LNCaP clone FGC (cell line): Measurements from ENCODE around the gene ELK1.

ENCODE experiments used
- DNase-seq: peaks from one replicate; pipeline ENCODE4 v3.0.0-alpha.2; 2011; ENCODE audit warnings: low read depth
- H3K4me3 ChIP-seq: 2 replicates; pipeline ENCODE4 v1.5.1; 2011; ENCODE audit warnings: mild to moderate bottlenecking, low read depth, low read length, control low read depth
- TF ChIP-seq, protein P1 (sequence below): IDR thresholded peaks from 2 replicates; pipeline ENCODE4 v1.5.1; 2012; ENCODE audit warnings: mild to moderate bottlenecking; ENCODE audit not compliant: control insufficient read depth, insufficient read depth; ENCODE audit errors: extremely low read depth

ELK1 gene

DNA sequence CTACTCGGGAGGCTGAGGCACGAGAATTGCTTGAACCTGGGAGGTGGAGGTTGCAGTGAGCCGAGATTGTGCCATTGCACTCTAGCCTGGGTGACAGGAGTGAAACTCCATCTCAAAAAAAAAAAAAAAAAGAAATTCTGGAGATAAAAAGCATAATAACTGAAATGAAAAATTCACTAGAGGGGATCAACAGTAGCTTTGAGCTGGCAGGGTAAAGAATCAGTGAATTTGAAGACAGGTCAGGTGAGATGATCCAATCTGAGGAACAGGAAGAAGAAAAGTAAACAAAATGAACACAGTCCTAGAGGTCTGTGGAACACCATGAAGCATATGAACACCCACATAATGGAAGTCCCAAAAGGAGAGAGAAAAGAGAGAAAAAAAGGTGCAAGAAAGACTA lies 53.1 kb downstream of the ELK1 start:
- H3K4me3 ChIP-seq = no peak overlapping the region
- TF ChIP-seq, protein P1, sequence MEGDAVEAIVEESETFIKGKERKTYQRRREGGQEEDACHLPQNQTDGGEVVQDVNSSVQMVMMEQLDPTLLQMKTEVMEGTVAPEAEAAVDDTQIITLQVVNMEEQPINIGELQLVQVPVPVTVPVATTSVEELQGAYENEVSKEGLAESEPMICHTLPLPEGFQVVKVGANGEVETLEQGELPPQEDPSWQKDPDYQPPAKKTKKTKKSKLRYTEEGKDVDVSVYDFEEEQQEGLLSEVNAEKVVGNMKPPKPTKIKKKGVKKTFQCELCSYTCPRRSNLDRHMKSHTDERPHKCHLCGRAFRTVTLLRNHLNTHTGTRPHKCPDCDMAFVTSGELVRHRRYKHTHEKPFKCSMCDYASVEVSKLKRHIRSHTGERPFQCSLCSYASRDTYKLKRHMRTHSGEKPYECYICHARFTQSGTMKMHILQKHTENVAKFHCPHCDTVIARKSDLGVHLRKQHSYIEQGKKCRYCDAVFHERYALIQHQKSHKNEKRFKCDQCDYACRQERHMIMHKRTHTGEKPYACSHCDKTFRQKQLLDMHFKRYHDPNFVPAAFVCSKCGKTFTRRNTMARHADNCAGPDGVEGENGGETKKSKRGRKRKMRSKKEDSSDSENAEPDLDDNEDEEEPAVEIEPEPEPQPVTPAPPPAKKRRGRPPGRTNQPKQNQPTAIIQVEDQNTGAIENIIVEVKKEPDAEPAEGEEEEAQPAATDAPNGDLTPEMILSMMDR = no peak
- no peak for DNase-seq

DNA sequence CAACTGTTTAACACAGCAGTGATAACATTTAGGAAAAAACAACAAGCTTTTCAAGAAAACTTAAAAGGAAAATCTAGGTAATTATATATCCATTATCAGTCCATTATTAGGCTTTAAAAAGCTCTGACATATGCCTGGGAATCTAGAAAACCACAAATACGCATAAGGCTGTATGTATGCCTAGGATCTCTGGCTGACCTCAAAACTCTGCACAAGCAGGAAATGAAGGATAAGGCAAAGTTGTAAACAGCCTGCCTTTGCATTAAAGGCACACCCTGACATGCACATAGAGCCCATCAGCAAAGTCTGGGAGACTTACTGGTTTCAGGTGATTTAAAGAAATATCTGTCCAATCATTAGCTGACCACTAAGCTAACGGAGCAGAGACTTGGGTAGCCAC lies 54.1 kb downstream of the ELK1 start:
- no peak for DNase-seq
- H3K4me3 ChIP-seq = no peak overlapping the region
- TF ChIP-seq, protein P1 = no peak

DNA sequence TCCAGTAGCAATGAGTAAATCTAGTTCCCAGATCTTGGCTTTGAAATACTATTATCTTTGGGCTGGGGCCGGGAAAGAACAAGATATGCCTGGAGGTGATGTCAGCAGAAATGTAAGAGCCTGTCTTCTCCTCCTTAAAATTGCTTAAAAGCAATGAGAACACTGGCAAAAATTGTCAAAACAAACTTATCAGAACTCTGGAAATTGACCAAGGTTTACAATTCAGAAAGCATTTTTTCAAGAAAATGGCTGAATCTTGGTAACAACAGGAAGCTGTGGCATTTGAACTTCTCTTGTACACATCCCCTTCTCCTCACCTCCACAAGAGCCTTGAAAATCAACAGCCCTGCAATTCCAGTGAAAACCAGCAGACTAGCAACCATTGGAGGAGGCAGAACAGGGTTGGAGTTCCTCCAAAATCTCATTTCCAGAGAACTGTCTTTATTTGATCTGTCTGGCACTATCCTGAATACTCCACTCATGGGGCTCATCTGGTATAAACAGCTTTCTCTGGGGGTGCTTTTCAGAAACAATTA lies 54.6 kb downstream of the ELK1 start:
- DNase-seq = no peak
- H3K4me3 ChIP-seq = no peak overlapping the region
- TF ChIP-seq, protein P1 = no peak

DNA sequence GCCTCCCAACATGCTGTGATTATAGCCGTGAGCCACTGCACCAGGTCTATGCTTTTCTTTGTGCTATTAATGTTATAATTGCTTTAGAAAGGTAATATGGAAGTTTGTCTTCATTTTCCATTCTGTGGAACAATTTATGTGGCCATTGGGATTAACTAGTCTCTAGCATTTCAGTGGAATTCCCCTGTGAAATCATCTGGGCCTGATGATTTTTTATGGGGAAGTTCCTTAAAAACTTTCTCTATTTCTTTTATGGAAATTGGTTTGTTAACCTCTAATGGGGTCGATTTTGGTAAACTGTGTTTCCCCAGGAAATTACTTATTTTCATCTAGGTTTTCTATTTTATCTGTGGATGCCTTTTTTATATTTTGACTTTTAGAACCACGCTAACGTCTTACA lies 56.8 kb downstream of the ELK1 start:
- DNase-seq = no peak
- H3K4me3 ChIP-seq = no peak overlapping the region
- TF ChIP-seq, protein P1 = no peak

DNA sequence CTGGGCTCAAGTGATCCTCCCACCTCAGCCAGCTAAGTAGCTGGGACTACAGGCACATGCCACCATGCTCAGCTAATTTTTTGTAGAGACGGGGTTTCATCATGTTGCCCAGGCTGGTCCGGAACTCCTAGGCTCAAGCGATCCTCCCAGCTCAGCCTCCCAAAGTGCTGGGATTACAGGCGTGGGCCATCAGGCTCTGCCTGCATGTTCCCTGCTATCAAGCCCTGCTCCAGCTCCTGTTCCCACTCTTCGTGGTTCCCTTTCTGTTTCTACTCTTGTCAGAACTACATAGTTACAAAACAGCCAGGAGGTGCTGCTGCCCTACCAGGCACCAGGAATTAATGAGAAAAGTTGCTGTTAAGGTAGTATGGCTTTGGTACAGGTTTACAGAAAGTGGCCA lies 59.4 kb downstream of the ELK1 start:
- H3K4me3 ChIP-seq = no peak overlapping the region
- TF ChIP-seq, protein P1 = no peak
- no peak for DNase-seq

DNA sequence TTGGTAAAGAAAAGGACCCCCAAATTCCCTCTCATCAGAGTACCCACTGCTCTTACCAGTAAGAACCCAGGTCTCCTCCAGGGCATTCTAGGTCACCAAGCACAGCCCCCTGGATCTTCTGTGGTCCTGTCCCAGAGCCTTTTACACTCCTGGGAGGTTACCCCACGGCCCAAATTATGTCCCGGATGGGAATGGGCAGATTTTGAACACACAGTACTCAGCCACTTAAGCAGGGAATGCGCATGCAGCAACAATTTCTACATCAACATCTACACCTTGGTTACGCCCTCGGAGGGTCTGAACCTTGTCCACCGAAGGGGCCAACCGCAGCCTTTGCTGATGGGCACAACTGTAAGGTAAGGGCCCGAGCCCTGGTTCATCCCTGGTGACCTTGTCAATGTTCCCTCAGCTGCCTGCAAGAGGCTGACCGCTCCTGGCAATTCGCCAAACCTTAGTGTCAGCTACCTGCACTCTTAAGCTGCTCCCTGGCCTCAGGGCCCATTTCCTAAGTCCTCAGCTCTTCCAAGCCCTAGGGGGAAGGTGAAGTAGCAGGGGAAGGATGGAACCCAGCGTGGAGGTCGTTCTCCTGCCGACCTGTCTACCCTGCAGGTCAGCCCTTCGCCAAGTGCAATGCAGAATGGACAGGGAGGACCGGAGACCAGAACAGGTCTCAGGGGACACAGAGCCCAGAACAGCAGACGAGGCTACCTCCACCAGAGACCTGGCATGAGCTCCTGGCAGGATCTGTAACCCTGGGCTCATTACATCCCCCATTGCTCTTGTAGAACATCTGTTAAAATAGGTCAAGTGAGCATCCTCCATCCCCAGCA lies 62.2 kb downstream of the ELK1 start:
- TF ChIP-seq, protein P1 = no peak
- H3K4me3 ChIP-seq = no peak overlapping the region
- no peak for DNase-seq
